ENCODE data around the gene HAPLN2. TPM values are rescaled to one million over a fixed set of nuclear protein-coding genes. Genes with fewer than 3 reads are reported as not detected.

Gene HAPLN2
- total and polyA plus RNA-seq, 2 of the 8 experiments (the other 6 are each of a cell fraction or from before 2014, with no cell fraction given) = 0.19 to 0.51 TPM

DNA sequence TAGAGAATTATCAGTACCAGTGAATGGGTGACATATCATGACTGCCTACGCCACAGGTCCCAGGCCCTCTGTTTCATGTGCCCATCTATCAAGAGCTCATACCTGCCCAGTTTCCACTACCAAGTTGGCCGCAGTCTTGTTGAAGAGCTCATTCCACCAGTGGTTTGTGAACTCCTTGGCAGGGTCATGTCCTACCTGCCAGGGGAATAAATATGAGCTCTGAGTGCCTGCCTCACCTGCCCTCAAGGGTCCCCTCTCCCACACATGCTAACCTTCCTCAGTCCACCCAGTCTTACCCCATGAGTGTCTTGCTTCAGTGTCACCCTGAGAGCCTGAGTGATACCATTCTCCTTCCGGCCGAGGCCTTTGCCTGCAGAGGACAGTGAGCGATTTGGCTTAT lies 21.1 kb upstream of the HAPLN2 start:
- WGBS, 2 experiments (ENCODE audit: extremely low coverage in 1 of 2, insufficient coverage in 1 of 2, insufficient read length in 1 of 2, insufficient replicate concordance in 2 of 2, low coverage in 1 of 2, low lambda C conversion rate in 2 of 2, missing lambda C conversion rate in 1 of 2) = 95% methylated on average over 5 of the region's 5 CpGs; no CpG with 5 or more reads in 1 of the 2 experiments
- no peaks in the 10 kb centered on the region for H3K9me3 ChIP-seq (ENCODE audit: insufficient read depth in 2 of 2, low read depth in 1 of 2, low read length in 1 of 2)
- H2BK15ac ChIP-seq (ENCODE audit: low read length) = no peak overlapping the region
- H3K79me2 ChIP-seq (ENCODE audit: control insufficient read depth in 1 of 2, insufficient read depth in 2 of 2, low read length in 2 of 2) = peaks cover 3 to 19% of the 10 kb centered on the region in 2 experiments
- no peak overlapping the region for H4K5ac ChIP-seq (ENCODE audit: insufficient read length, low read depth, low read length)
- peaks cover 0 to 8% (median 3%) of the 10 kb centered on the region in 4 experiments; a peak in 5 of 7 replicates for H3K4me1 ChIP-seq (replicated peaks in 1 of 4; ENCODE audit: control insufficient read depth in 3 of 4, insufficient read depth in 4 of 4, low read length in 3 of 4)
- H3K14ac ChIP-seq (ENCODE audit: insufficient read length) = no peak overlapping the region
- peaks cover 5% of the 10 kb centered on the region; the same call in 1 of the 2 replicates for H3K23me2 ChIP-seq (ENCODE audit: low read depth, low read length)
- H3K23ac ChIP-seq (ENCODE audit: insufficient read length) = no peak overlapping the region
- H3K36me3 ChIP-seq (ENCODE audit: control insufficient read depth in 2 of 4, insufficient read depth in 4 of 4, low read length in 3 of 4) = peaks cover 19 to 55% (median 43%) of the 10 kb centered on the region in 4 experiments
- no peak overlapping the region for H3K4me2 ChIP-seq (ENCODE audit: insufficient read depth in 1 of 2, low read depth in 2 of 2, low read length in 2 of 2)
- CTCF ChIA-PET (ENCODE audit: partially characterized antibody) = interaction anchor here (0.8 to 4.0 kb wide), 4 partner anchors 10 to 16 kb away, joined by 3 to 30 read pairs (median 4); no protein-coding TSS in a partner anchor
- H4K20me1 ChIP-seq (replicated peaks in 1 of 2; ENCODE audit: control insufficient read depth in 1 of 2, insufficient read depth in 2 of 2, low read length in 2 of 2) = peaks cover 0 to 6% of the 10 kb centered on the region in 2 experiments
- POLR2A ChIA-PET (ENCODE audit: partially characterized antibody) = interaction anchor here (0.7 to 2.1 kb wide), 12 partner anchors 7 to 141 kb away, joined by 3 to 9 read pairs (median 4); no protein-coding TSS in a partner anchor
- H3K18ac ChIP-seq (ENCODE audit: extremely low read depth, low read length) = no peak overlapping the region
- H3K9ac ChIP-seq (replicated peaks in 1 of 4; ENCODE audit: extremely low read depth in 1 of 4, low read depth in 3 of 4, low read length in 3 of 4) = no peak overlapping the region
- peaks cover 2% of the 10 kb centered on the region; the same call in 1 of the 2 replicates for H3K79me1 ChIP-seq (ENCODE audit: low read depth, low read length)
- DNase-seq (ENCODE audit: low read depth in 1 of 2, low spot score in 2 of 2) (no peak), FAIRE-seq (no peak)
- no peak overlapping the region for H2BK12ac ChIP-seq (ENCODE audit: low read depth, low read length)
- H3K27ac ChIP-seq (ENCODE audit: low read depth, low read length) = no peak overlapping the region
- H2AFZ ChIP-seq (ENCODE audit: low read length) = no peak overlapping the region
- H3K4me3 ChIP-seq (ENCODE audit: extremely low read depth in 1 of 4, insufficient read depth in 2 of 4, low read depth in 3 of 4, low read length in 4 of 4) = no peak overlapping the region
- no peak overlapping the region for H2BK20ac ChIP-seq (ENCODE audit: low read length)
- no peak overlapping the region for H2BK5ac ChIP-seq (ENCODE audit: low read depth, low read length)
- H3K27me3 ChIP-seq (replicated peaks in 1 of 4; ENCODE audit: control insufficient read depth in 3 of 4, extremely low read depth in 1 of 4, insufficient read depth in 3 of 4, low read length in 3 of 4) = no peaks in the 10 kb centered on the region
- no peak overlapping the region for H2BK120ac ChIP-seq (replicated peaks; ENCODE audit: low read depth, low read length)
- H2AK5ac ChIP-seq (ENCODE audit: low read depth, low read length) = no peak overlapping the region
- no peak for TF ChIP-seq KDM4A (IDR thresholded peaks at IDR 0.05; ENCODE audit: low read depth, low read length, severe bottlenecking)
- no peak for TF ChIP-seq CTBP2 (IDR thresholded peaks at IDR 0.05; ENCODE audit: borderline replicate concordance, insufficient read depth, insufficient read length, low read length)
- TF ChIP-seq TAF7 (optimal IDR thresholded peaks at IDR 0.05; ENCODE audit: borderline replicate concordance, low read depth, low read length) = no peak
- TF ChIP-seq, protein P1, sequence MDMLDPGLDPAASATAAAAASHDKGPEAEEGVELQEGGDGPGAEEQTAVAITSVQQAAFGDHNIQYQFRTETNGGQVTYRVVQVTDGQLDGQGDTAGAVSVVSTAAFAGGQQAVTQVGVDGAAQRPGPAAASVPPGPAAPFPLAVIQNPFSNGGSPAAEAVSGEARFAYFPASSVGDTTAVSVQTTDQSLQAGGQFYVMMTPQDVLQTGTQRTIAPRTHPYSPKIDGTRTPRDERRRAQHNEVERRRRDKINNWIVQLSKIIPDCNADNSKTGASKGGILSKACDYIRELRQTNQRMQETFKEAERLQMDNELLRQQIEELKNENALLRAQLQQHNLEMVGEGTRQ (IDR thresholded peaks at IDR 0.05; ENCODE audit: low read length) = no peak
- no peak for TF ChIP-seq TEAD4 (IDR thresholded peaks at IDR 0.05; ENCODE audit: low read depth, low read length)
- TF ChIP-seq CHD2 (IDR thresholded peaks at IDR 0.05; ENCODE audit: low read length) = no peak
- H4K8ac ChIP-seq (ENCODE audit: extremely low read depth, insufficient read depth, low read length) = no peak overlapping the region
- no peak overlapping the region for H3K4ac ChIP-seq (replicated peaks; ENCODE audit: insufficient read length, low read depth, low read length)
- H4K91ac ChIP-seq (replicated peaks; ENCODE audit: insufficient read length, low read length) = no peak overlapping the region
- no peak overlapping the region for H3K56ac ChIP-seq (replicated peaks; ENCODE audit: insufficient read length, low read depth, low read length)

Data from H1 (cell line).